ENCODE data around the gene NIPBL. TPM values are rescaled to one million over a fixed set of nuclear protein-coding genes. Genes with fewer than 3 reads are reported as not detected.

NIPBL gene
- total RNA-seq, 1 experiment from 2014 or later, result 124 TPM

- TF ChIP-seq EZH2 (IDR thresholded peaks at IDR 0.05; ENCODE audit: low read depth) (no peak), CTCF (conservative IDR thresholded peaks at IDR 0.05) (no peak)
- BruUV-seq (replicated peaks), result no TSS peak
- Histone ChIP-seq H4K20me1 (ENCODE audit: insufficient read depth) (peaks cover 59% of the 10 kb centered on the region), H3K27me3 (ENCODE audit: insufficient read depth, low read depth) (no peaks in the 10 kb centered on the region), H3K79me2 (ENCODE audit: low read depth) (peaks cover 100% of the 10 kb centered on the region), H3K4me3 (no peak overlapping the region), H3K9me3 (ENCODE audit: insufficient read depth, low read depth) (no peaks in the 10 kb centered on the region), H2AFZ (no peak overlapping the region), H3F3A (ENCODE audit: insufficient read depth, low read depth) (no peaks in the 10 kb centered on the region), H3K4me2 (no peak overlapping the region), H3K9me2 (ENCODE audit: insufficient read depth) (no peaks in the 10 kb centered on the region), H3K36me3 (ENCODE audit: low read depth) (no peaks in the 10 kb centered on the region), H3K27ac (no peak overlapping the region), H3K4me1 (replicated peaks; ENCODE audit: insufficient read depth) (peaks cover 29% of the 10 kb centered on the region)
- CTCF ChIA-PET, result no interaction called here
- intact Hi-C loops (cut with micrococcal nuclease; ENCODE audit: unreplicated experiment), result no loop called here
- POLR2A ChIA-PET (ENCODE audit: unreplicated experiment), result no interaction called here
- DNase-seq, result no peak
These were observed 8.6 kb downstream of the NIPBL start for GRCh38 chr5:36885149-36885548.

- Histone ChIP-seq H3K4me2 (no peak overlapping the region), H3K36me3 (ENCODE audit: low read depth) (no peaks in the 10 kb centered on the region), H2AFZ (no peak overlapping the region), H3K9me2 (ENCODE audit: insufficient read depth) (no peaks in the 10 kb centered on the region), H3F3A (ENCODE audit: insufficient read depth, low read depth) (no peaks in the 10 kb centered on the region), H3K4me1 (replicated peaks; ENCODE audit: insufficient read depth) (peaks cover 22% of the 10 kb centered on the region), H3K79me2 (ENCODE audit: low read depth) (peaks cover 100% of the 10 kb centered on the region), H4K20me1 (ENCODE audit: insufficient read depth) (peaks cover 57% of the 10 kb centered on the region), H3K27me3 (ENCODE audit: insufficient read depth, low read depth) (no peaks in the 10 kb centered on the region), H3K9me3 (ENCODE audit: insufficient read depth, low read depth) (no peaks in the 10 kb centered on the region), H3K4me3 (no peak overlapping the region), H3K27ac (no peak overlapping the region)
- intact Hi-C loops (cut with micrococcal nuclease; ENCODE audit: unreplicated experiment), result no loop called here
- DNase-seq, result no peak
- TF ChIP-seq CTCF (conservative IDR thresholded peaks at IDR 0.05) (no peak), EZH2 (IDR thresholded peaks at IDR 0.05; ENCODE audit: low read depth) (no peak)
- CTCF ChIA-PET, result no interaction called here
- POLR2A ChIA-PET (ENCODE audit: unreplicated experiment), result no interaction called here
- no TSS peak for BruUV-seq (replicated peaks)
These were observed 9.3 kb downstream of the NIPBL start for GRCh38 chr5:36885566-36886485.

- Histone ChIP-seq H3K27me3 (ENCODE audit: insufficient read depth, low read depth) (no peaks in the 10 kb centered on the region), H3K9me2 (ENCODE audit: insufficient read depth) (no peaks in the 10 kb centered on the region), H3F3A (ENCODE audit: insufficient read depth, low read depth) (no peaks in the 10 kb centered on the region), H4K20me1 (ENCODE audit: insufficient read depth) (peaks cover 47% of the 10 kb centered on the region), H3K4me3 (no peak overlapping the region), H3K79me2 (ENCODE audit: low read depth) (peaks cover 100% of the 10 kb centered on the region), H2AFZ (no peak overlapping the region), H3K27ac (peak overlapping the region; percentile 11; the same call in 1 of the 2 replicates), H3K9me3 (ENCODE audit: insufficient read depth, low read depth) (no peaks in the 10 kb centered on the region), H3K4me1 (replicated peaks; ENCODE audit: insufficient read depth) (peaks cover 13% of the 10 kb centered on the region), H3K4me2 (no peak overlapping the region), H3K36me3 (ENCODE audit: low read depth) (no peaks in the 10 kb centered on the region)
- BruUV-seq (replicated peaks), result no TSS peak
- TF ChIP-seq CTCF (conservative IDR thresholded peaks at IDR 0.05) (no peak), EZH2 (IDR thresholded peaks at IDR 0.05; ENCODE audit: low read depth) (no peak)
- intact Hi-C loops (cut with micrococcal nuclease; ENCODE audit: unreplicated experiment), result no loop called here
- ChIA-PET CTCF (no interaction called here), POLR2A (ENCODE audit: unreplicated experiment) (interaction anchor here (0.7 kb wide), 1 partner anchor 8 kb away, joined by 6 read pairs; no protein-coding TSS in a partner anchor)
- no peak for DNase-seq
These were observed 10.2 kb downstream of the NIPBL start for GRCh38 chr5:36886791-36887190.
